ENCODE measurements around the gene OR8D1. TPM values are rescaled to one million over a fixed set of nuclear protein-coding genes. Genes with fewer than 3 reads are reported as not detected.
"Not testable (repeated sequence)": the region's sequence is repeated elsewhere in the genome, so short reads cannot be mapped to it uniquely, and the experiment has no call there.

The OR8D1 gene
- total RNA-seq, 2 experiments from 2014 or later: not detected

DNA sequence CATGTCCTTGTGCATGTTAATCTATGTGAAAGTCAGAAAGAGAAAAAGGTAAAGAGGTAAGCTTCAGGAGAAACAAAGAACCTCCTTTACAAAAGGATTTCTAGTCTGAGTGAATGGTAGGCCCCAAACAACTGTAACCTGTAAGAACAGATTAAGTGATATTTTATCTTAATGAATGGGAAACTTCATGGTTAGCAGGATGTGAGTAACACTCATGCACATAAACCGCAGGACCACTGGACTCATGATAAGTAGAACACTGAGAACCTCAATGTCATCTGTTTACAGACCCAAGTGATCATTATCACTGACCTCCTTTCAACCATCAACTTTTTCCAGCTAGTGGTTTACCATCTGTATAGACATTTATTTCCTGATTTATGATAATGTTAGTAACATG lies 37.7 kb downstream of the OR8D1 start:
- intact Hi-C loops (cut with micrococcal nuclease): loop anchor here (5.0 kb wide), 1 partner anchor 204 kb away; no protein-coding TSS in a partner anchor
- CTCF ChIA-PET: no interaction called here
- POLR2A ChIA-PET: no interaction called here

DNA sequence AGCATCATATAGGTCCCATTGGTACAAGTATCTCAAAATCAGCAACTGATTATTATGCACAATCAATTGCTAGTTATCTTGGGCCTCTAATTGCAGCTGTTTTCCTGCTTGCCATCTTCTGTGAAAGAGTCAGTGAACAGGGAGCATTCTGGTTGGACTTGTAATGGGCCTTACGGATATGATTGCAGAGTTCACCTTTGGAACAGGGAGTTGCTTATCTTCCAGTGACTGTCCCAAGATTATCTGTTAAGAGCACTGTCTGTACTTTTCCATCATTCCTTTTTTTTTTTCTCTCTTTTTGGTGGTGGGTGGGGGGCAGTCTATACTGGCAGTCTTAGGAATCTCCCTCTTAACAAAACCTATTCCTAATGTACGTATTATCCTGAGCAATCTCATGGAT lies 39.7 kb downstream of the OR8D1 start:
- Mint-ChIP-seq H3K9me3 (no peaks in the 10 kb centered on the region), H3K27ac (no peak overlapping the region), H3K27me3 (no peaks in the 10 kb centered on the region), H3K36me3 (no peaks in the 10 kb centered on the region), H3K4me1 (ENCODE audit: low read depth) (no peaks in the 10 kb centered on the region), H3K4me3 (no peak overlapping the region)
- DNase-seq: no peak
- intact Hi-C loops (cut with micrococcal nuclease): no loop called here
- POLR2A ChIA-PET: no interaction called here
- CTCF ChIA-PET: interaction anchor here (0.9 kb wide), 1 partner anchor 44 kb away, joined by 3 read pairs; no protein-coding TSS in a partner anchor

More for the DNA sequence above, 37.7 kb downstream of the OR8D1 start:
- H3K36me3 Mint-ChIP-seq: no peaks in the 10 kb centered on the region
- H3K27ac Mint-ChIP-seq: no peak overlapping the region
- H3K4me1 Mint-ChIP-seq (ENCODE audit: low read depth): no peaks in the 10 kb centered on the region
- no peaks in the 10 kb centered on the region for H3K9me3 Mint-ChIP-seq
- DNase-seq: no peak
- no peak overlapping the region for H3K4me3 Mint-ChIP-seq
- H3K27me3 Mint-ChIP-seq: no peaks in the 10 kb centered on the region

DNA sequence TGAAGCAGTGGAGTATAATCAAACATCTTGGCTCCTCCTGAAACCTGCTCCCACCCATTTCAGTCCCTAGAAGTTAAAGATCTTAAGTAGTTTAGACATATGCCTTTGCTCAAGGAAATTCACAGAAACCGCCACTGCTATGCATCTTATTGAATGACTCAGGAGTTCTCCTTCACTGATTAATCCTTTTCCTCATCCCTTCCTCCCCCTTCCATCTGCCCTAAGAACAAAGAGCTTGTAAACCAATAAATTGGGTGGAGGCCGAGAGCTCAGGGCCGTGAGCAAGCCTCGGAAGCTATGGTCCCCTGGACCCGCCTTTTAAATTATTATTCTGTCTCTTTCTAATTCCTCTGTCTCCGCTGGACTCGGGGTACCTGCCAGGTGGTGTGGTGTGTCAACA lies 42.9 kb downstream of the OR8D1 start:
- CTCF ChIA-PET; H3K4me3 Mint-ChIP-seq; H3K4me1 Mint-ChIP-seq (ENCODE audit: low read depth); H3K36me3 Mint-ChIP-seq; H3K27me3 Mint-ChIP-seq; DNase-seq; intact Hi-C loops (cut with micrococcal nuclease); H3K9me3 Mint-ChIP-seq; POLR2A ChIA-PET; H3K27ac Mint-ChIP-seq: not testable (repeated sequence)

DNA sequence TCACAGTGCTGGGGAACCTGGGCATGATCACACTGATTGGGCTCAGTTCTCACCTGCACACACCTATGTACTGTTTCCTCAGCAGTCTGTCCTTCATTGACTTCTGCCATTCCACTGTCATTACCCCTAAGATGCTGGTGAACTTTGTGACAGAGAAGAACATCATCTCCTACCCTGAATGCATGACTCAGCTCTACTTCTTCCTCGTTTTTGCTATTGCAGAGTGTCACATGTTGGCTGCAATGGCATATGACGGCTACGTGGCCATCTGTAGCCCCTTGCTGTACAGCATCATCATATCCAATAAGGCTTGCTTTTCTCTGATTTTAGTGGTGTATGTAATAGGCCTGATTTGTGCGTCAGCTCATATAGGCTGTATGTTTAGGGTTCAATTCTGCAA lies 48.7 kb downstream of the OR8D1 start:
- POLR2A ChIA-PET; H3K4me1 Mint-ChIP-seq (ENCODE audit: low read depth); intact Hi-C loops (cut with micrococcal nuclease); H3K36me3 Mint-ChIP-seq; H3K27me3 Mint-ChIP-seq; DNase-seq; H3K4me3 Mint-ChIP-seq; H3K27ac Mint-ChIP-seq; H3K9me3 Mint-ChIP-seq; CTCF ChIA-PET: not testable (repeated sequence)

DNA sequence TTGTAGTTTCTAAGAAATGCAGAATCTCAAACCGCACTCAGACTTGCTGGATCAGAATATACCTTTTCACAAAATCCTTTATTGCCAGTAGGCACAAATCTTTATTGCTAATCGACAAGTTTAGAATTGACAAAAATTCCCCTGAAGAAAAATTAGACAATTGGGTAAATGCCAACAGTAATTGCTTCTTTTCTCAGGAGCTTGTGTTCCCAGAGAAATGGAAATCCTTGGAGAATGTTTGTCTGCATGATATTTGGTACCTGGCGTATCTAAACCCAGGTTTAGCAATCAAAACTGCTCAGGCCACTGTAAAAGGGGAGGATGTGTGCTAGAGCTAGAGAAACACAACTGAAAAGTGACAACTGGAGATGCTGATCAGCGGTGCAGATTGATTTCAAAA lies 57.7 kb downstream of the OR8D1 start, which contains the start of gene OR8G5:
Gene OR8G5 (plus strand): TSS at position 301 of the 400 bp plus-strand sequence. CDS start 8,556 bp downstream, outside the sequence.
- ChIA-PET CTCF (no interaction called here), POLR2A (no interaction called here)
- no peaks in the 10 kb centered on the region for H3K36me3 Mint-ChIP-seq
- no peak for DNase-seq
- H3K4me3 Mint-ChIP-seq: no peak within 1 kb of the TSS
- H3K9me3 Mint-ChIP-seq: no peaks in the 10 kb centered on the region
- no peaks in the 10 kb centered on the region for H3K27me3 Mint-ChIP-seq
- intact Hi-C loops (cut with micrococcal nuclease): no loop called here
- H3K27ac Mint-ChIP-seq: no peak within 1 kb of the TSS
- no peaks in the 10 kb centered on the region for H3K4me1 Mint-ChIP-seq (ENCODE audit: low read depth)

Other genes starting within 250 kb of the OR8D1 start
- 1 to 10 TPM; 6.9 to 7.5 TPM for gene VWA5A, start 198.5 kb downstream of the OR8D1 start, total RNA-seq
- gene OR10D3, start 130.6 kb downstream of the OR8D1 start, total RNA-seq: not detected
- not detected for gene OR8G1, start 72.9 kb downstream of the OR8D1 start, total RNA-seq
- not detected for gene OR8G5, start 57.6 kb downstream of the OR8D1 start, total RNA-seq
- not detected for gene OR8D2, start 6.2 kb upstream of the OR8D1 start, total RNA-seq
- gene OR8B2, start 70.5 kb upstream of the OR8D1 start, total RNA-seq: not detected
- not detected for gene OR8B3, start 85.1 kb upstream of the OR8D1 start, total RNA-seq
- not detected for gene OR8B4, start 110.9 kb upstream of the OR8D1 start, total RNA-seq
- gene OR8B8, start 131.7 kb upstream of the OR8D1 start, total RNA-seq: not detected
- not detected for gene OR8B12, start 229.7 kb upstream of the OR8D1 start, total RNA-seq